Right atrium auricular region (tissue), 2 donors: Measurements from ENCODE around the gene ADGRG3. TPM values are rescaled to one million over a fixed set of nuclear protein-coding genes. Genes with fewer than 3 reads are reported as not detected.

ENCODE experiments used
- DNase-seq: peaks from one replicate; pipeline ENCODE4 v3.0.0-alpha.2; 2019; ENCODE audit warnings: low spot score
- H3K27ac ChIP-seq, 2 donors: fragments of 200-600 bp; sonication (generic); 1 replicate in 1 of 2; 2 replicates in 1 of 2; pipeline ENCODE4 v1.5.1; 2016 to 2019
- H3K27me3 ChIP-seq, 2 donors: fragments of 200-600 bp; sonication (generic); one replicate each; pipeline versions ENCODE4 v1.5.1 to v1.6.0; 2017 to 2019
- H3K36me3 ChIP-seq: fragments of 200-600 bp; sonication (generic); one replicate; pipeline ENCODE4 v1.5.1; 2016
- H3K4me1 ChIP-seq, 2 donors: fragments of 200-600 bp; sonication (generic); one replicate each; pipeline versions ENCODE4 v1.5.1 to v1.6.0; 2017 to 2019
- H3K4me3 ChIP-seq, 2 donors: fragments of 200-600 bp; sonication (generic); 1 replicate in 1 of 2; 2 replicates in 1 of 2; pipeline ENCODE4 v1.5.1; 2017 to 2019; ENCODE audit warnings: mild to moderate bottlenecking in 1 of 2, moderate library complexity in 1 of 2
- H3K9me3 ChIP-seq, 2 donors: fragments of 200-600 bp; sonication (generic); one replicate each; pipeline ENCODE4 v1.5.1; 2019
- CTCF ChIP-seq, 2 donors: fragments of 200-600 bp; sonication (generic); IDR thresholded peaks; one replicate each; pipeline ENCODE4 v1.5.1; 2019; ENCODE audit warnings: antibody characterized with exemption in 2 of 2
- total RNA-seq, 2 donors: library from RNA; depleted of rRNA; stranded (reverse); fragments of >200 nt; gene quantifications; one replicate each; pipeline ENCODE4 v1.1.0, GENCODE V29; 2016

The ADGRG3 gene
- total RNA-seq, 2 donors from 2014 or later, result 0.75 to 1.0 TPM

GRCh38 chr16:57723170-57723569 lies 55.1 kb downstream of the ADGRG3 start:
- no peaks in the 10 kb centered on the region for H3K4me1 ChIP-seq
- H3K36me3 ChIP-seq, result no peaks in the 10 kb centered on the region
- DNase-seq, result no peak
- no peaks in the 10 kb centered on the region for H3K9me3 ChIP-seq
- TF ChIP-seq CTCF (IDR thresholded peaks at IDR 0.05), result no peak
- H3K4me3 ChIP-seq, result no peak overlapping the region
- H3K27ac ChIP-seq, result no peak overlapping the region
- no peaks in the 10 kb centered on the region for H3K27me3 ChIP-seq

- no peaks in the 10 kb centered on the region for H3K36me3 ChIP-seq
- no peak overlapping the region for H3K4me3 ChIP-seq
- H3K27ac ChIP-seq, result no peak overlapping the region
- no peak for TF ChIP-seq CTCF (IDR thresholded peaks at IDR 0.05)
- H3K4me1 ChIP-seq, result no peaks in the 10 kb centered on the region
- no peaks in the 10 kb centered on the region for H3K9me3 ChIP-seq
- no peaks in the 10 kb centered on the region for H3K27me3 ChIP-seq
- no peak for DNase-seq
Measured at GRCh38 chr16:57724531-57724930, 56.4 kb downstream of the ADGRG3 start.

GRCh38 chr16:57725151-57725550 lies 57.0 kb downstream of the ADGRG3 start:
- H3K27ac ChIP-seq, result no peak overlapping the region
- H3K9me3 ChIP-seq, result no peaks in the 10 kb centered on the region
- H3K36me3 ChIP-seq, result no peaks in the 10 kb centered on the region
- TF ChIP-seq CTCF (IDR thresholded peaks at IDR 0.05), result no peak
- no peak for DNase-seq
- no peaks in the 10 kb centered on the region for H3K27me3 ChIP-seq
- H3K4me1 ChIP-seq, result no peaks in the 10 kb centered on the region
- no peak overlapping the region for H3K4me3 ChIP-seq

- Histone ChIP-seq H3K27ac (no peak overlapping the region), H3K4me3 (no peak overlapping the region), H3K4me1 (no peaks in the 10 kb centered on the region), H3K36me3 (no peaks in the 10 kb centered on the region), H3K9me3 (no peaks in the 10 kb centered on the region), H3K27me3 (no peaks in the 10 kb centered on the region)
- TF ChIP-seq CTCF (IDR thresholded peaks at IDR 0.05), result no peak
- DNase-seq, result no peak
Measured at GRCh38 chr16:57725554-57725953, 57.4 kb downstream of the ADGRG3 start.

- no peak for TF ChIP-seq CTCF (IDR thresholded peaks at IDR 0.05)
Measured at GRCh38 chr16:57725976-57726375, 57.9 kb downstream of the ADGRG3 start.

GRCh38 chr16:57726433-57726947 lies 58.4 kb downstream of the ADGRG3 start:
- H3K9me3 ChIP-seq, result no peaks in the 10 kb centered on the region
- H3K27me3 ChIP-seq, result no peaks in the 10 kb centered on the region
- no peaks in the 10 kb centered on the region for H3K36me3 ChIP-seq
- no peak for TF ChIP-seq CTCF (IDR thresholded peaks at IDR 0.05)
- no peak overlapping the region for H3K27ac ChIP-seq
- H3K4me1 ChIP-seq, result no peaks in the 10 kb centered on the region
- no peak for DNase-seq
- H3K4me3 ChIP-seq, result no peak overlapping the region

More at GRCh38 chr16:57725976-57726375, 57.9 kb downstream of the ADGRG3 start:
- Histone ChIP-seq H3K9me3 (no peaks in the 10 kb centered on the region), H3K36me3 (no peaks in the 10 kb centered on the region), H3K4me3 (no peak overlapping the region), H3K27me3 (no peaks in the 10 kb centered on the region), H3K27ac (no peak overlapping the region), H3K4me1 (no peaks in the 10 kb centered on the region)
- no peak for DNase-seq
